ENCODE data around the gene HOATZ. TPM values are rescaled to one million over a fixed set of nuclear protein-coding genes. Genes with fewer than 3 reads are reported as not detected.

The HOATZ gene
- total RNA-seq, 4 donors from 2014 or later: not detected

- in situ Hi-C loops (cut with MboI; ENCODE audit: low pct_ligation_motif_present in 1 of 4, low pct_unique_long_range_greater_than_20kb in 1 of 4, low sequenced_read_pairs in 3 of 4) (no loop called here), intact Hi-C loops (cut with DNase I; ENCODE audit: low total_unique reads) (no loop called here)
- H3K4me3 ChIP-seq: no peak overlapping the region
- no peaks in the 10 kb centered on the region for H3K4me1 ChIP-seq
- H3K27ac ChIP-seq: no peak overlapping the region
- H3K36me3 ChIP-seq: no peaks in the 10 kb centered on the region
- TF ChIP-seq EP300 (IDR thresholded peaks at IDR 0.05; ENCODE audit: low read depth): no peak
- H3K27me3 ChIP-seq: peaks cover 3% of the 10 kb centered on the region
- DNase-seq: no peak
- 72 to 82% methylated on average over 1 of the region's 1 CpG for whole genome bisulfite sequencing, 2 donors (ENCODE audit: low coverage in 1 of 2)
- no peaks in the 10 kb centered on the region for H3K9me3 ChIP-seq
Measured at GRCh38 chr11:111500481-111500880, 14.1 kb upstream of the HOATZ start.

- in situ Hi-C loops (cut with MboI; ENCODE audit: low pct_ligation_motif_present in 1 of 4, low pct_unique_long_range_greater_than_20kb in 1 of 4, low sequenced_read_pairs in 3 of 4) (no loop called here), intact Hi-C loops (cut with DNase I; ENCODE audit: low total_unique reads) (no loop called here)
- no peaks in the 10 kb centered on the region for H3K36me3 ChIP-seq
- H3K9me3 ChIP-seq: no peaks in the 10 kb centered on the region
- DNase-seq: no peak
- no peak for TF ChIP-seq POLR2A (IDR thresholded peaks at IDR 0.05)
- TF ChIP-seq POLR2AphosphoS5 (IDR thresholded peaks at IDR 0.05): no peak
- no peak for TF ChIP-seq EP300 (IDR thresholded peaks at IDR 0.05; ENCODE audit: low read depth)
- no peak for TF ChIP-seq CTCF (IDR thresholded peaks at IDR 0.05)
- H3K27ac ChIP-seq: no peak overlapping the region
- H3K27me3 ChIP-seq: peaks cover 3% of the 10 kb centered on the region
- no peaks in the 10 kb centered on the region for H3K4me1 ChIP-seq
- 38 to 57% methylated on average over 1 of the region's 1 CpG for WGBS, 2 donors (ENCODE audit: low coverage in 1 of 2)
- no peak overlapping the region for H3K4me3 ChIP-seq
Measured at GRCh38 chr11:111502611-111503010, 12.0 kb upstream of the HOATZ start.

- no peak for TF ChIP-seq POLR2AphosphoS5 (IDR thresholded peaks at IDR 0.05)
- TF ChIP-seq EP300 (IDR thresholded peaks at IDR 0.05; ENCODE audit: low read depth): no peak
- no peak for TF ChIP-seq POLR2A (IDR thresholded peaks at IDR 0.05)
- TF ChIP-seq CTCF (IDR thresholded peaks at IDR 0.05): no peak
- Histone ChIP-seq H3K27me3 (peaks cover 43% of the 10 kb centered on the region), H3K4me3 (no peak overlapping the region), H3K4me1 (peaks cover 0 to 14% (median 11%) of the 10 kb centered on the region in 4 donors), H3K36me3 (no peaks in the 10 kb centered on the region), H3K27ac (no peak overlapping the region), H3K9me3 (no peaks in the 10 kb centered on the region)
- no peak for DNase-seq
- intact Hi-C loops (cut with DNase I; ENCODE audit: low total_unique reads) (no loop called here), in situ Hi-C loops (cut with MboI; ENCODE audit: low pct_ligation_motif_present in 1 of 4, low pct_unique_long_range_greater_than_20kb in 1 of 4, low sequenced_read_pairs in 3 of 4) (no loop called here)
- WGBS, 2 donors (ENCODE audit: low coverage in 1 of 2): 97 to 100% methylated on average over 1 of the region's 1 CpG
Measured at GRCh38 chr11:111510311-111510710, 4.3 kb upstream of the HOATZ start.

- peak; percentile 8 for DNase-seq
- intact Hi-C loops (cut with DNase I; ENCODE audit: low total_unique reads) (no loop called here), in situ Hi-C loops (cut with MboI; ENCODE audit: low pct_ligation_motif_present in 1 of 4, low pct_unique_long_range_greater_than_20kb in 1 of 4, low sequenced_read_pairs in 3 of 4) (no loop called here)
- TF ChIP-seq POLR2A (IDR thresholded peaks at IDR 0.05) (no peak), POLR2AphosphoS5 (IDR thresholded peaks at IDR 0.05) (no peak), EP300 (IDR thresholded peaks at IDR 0.05; ENCODE audit: low read depth) (no peak), CTCF (IDR thresholded peaks at IDR 0.05) (no peak)
- Histone ChIP-seq H3K4me3 (peak within 1 kb of the TSS; percentile 15 to 51 (median 28)), H3K27ac (no peak within 1 kb of the TSS), H3K9me3 (no peaks in the 10 kb centered on the region), H3K27me3 (peaks cover 44% of the 10 kb centered on the region), H3K36me3 (no peaks in the 10 kb centered on the region), H3K4me1 (peaks cover 0 to 14% (median 11%) of the 10 kb centered on the region in 4 donors)
- WGBS, 2 donors (ENCODE audit: low coverage in 1 of 2): 8% methylated on average over 60 of the region's 90 CpGs; no CpG with 5 or more reads in 1 of the 2 donors
Measured at GRCh38 chr11:111512296-111513239, 2.0 kb upstream of the HOATZ start, which contains the start of gene BTG4. TSS of gene BTG4 (minus strand) at chr11:111512386. CDS start at chr11:111498776, 13,610 bp downstream.

All from transverse colon (tissue), 4 donors.